NCI-H510A treated with DMSO at 0.1 percent for 48 hours (cell line): Measurements from ENCODE around the gene GATA5.

Experiments
- DNase-seq: peaks from one replicate; lab custom pipeline; 2025; lab: John Stamatoyannopoulos, UW

The GATA5 gene

GRCh38 chr20:62487561-62488354 lies 12.0 kb upstream of the GATA5 start:
- no peak for DNase-seq

- no peak for DNase-seq
Observed at GRCh38 chr20:62487118-62487517, 11.3 kb upstream of the GATA5 start.

- DNase-seq = no peak
Observed at GRCh38 chr20:62486484-62486883, 10.7 kb upstream of the GATA5 start.

- DNase-seq = no peak
Observed at GRCh38 chr20:62485701-62486089, 9.9 kb upstream of the GATA5 start.

- DNase-seq = no peak
Observed at GRCh38 chr20:62485062-62485700, 9.4 kb upstream of the GATA5 start.

GRCh38 chr20:62484478-62484877 lies 8.7 kb upstream of the GATA5 start:
- no peak for DNase-seq

- DNase-seq = no peak
Observed at GRCh38 chr20:62483613-62484458, 8.0 kb upstream of the GATA5 start.

- DNase-seq = no peak
Observed at GRCh38 chr20:62482974-62483373, 7.2 kb upstream of the GATA5 start.

- DNase-seq = no peak
Observed at GRCh38 chr20:62482146-62482809, 6.5 kb upstream of the GATA5 start.

GRCh38 chr20:62481425-62482145 lies 5.8 kb upstream of the GATA5 start:
- DNase-seq = no peak

- no peak for DNase-seq
Observed at GRCh38 chr20:62480318-62480717, 4.5 kb upstream of the GATA5 start.

GRCh38 chr20:62479656-62480055 lies 3.9 kb upstream of the GATA5 start:
- DNase-seq = no peak

- no peak for DNase-seq
Observed at GRCh38 chr20:62479156-62479555, 3.4 kb upstream of the GATA5 start.

- DNase-seq = no peak
Observed at GRCh38 chr20:62477669-62478455, 2.1 kb upstream of the GATA5 start.

GRCh38 chr20:62476056-62476838 lies 452 bp upstream of the GATA5 start:
- DNase-seq = no peak

- no peak for DNase-seq
Observed at GRCh38 chr20:62475027-62475771, 596 bp downstream of the GATA5 start.

GRCh38 chr20:62474604-62475026 lies 1.2 kb downstream of the GATA5 start:
- no peak for DNase-seq

- DNase-seq = no peak
Observed at GRCh38 chr20:62473717-62474603, 1.8 kb downstream of the GATA5 start.
